Measurements from ENCODE around the gene KRTAP25-1.
A peak's percentile ranks its signal among the peaks of the same experiment; 100 is the strongest.

The KRTAP25-1 gene

GRCh38 chr21:30305136-30305535 lies 15.8 kb upstream of the KRTAP25-1 start:
- DNase-seq (ENCODE audit: low read depth, low spot score), result no peak
- in situ Hi-C loops (cut with HindIII; ENCODE audit: low sequenced_read_pairs), result no loop called here
- TF ChIP-seq, protein P1, sequence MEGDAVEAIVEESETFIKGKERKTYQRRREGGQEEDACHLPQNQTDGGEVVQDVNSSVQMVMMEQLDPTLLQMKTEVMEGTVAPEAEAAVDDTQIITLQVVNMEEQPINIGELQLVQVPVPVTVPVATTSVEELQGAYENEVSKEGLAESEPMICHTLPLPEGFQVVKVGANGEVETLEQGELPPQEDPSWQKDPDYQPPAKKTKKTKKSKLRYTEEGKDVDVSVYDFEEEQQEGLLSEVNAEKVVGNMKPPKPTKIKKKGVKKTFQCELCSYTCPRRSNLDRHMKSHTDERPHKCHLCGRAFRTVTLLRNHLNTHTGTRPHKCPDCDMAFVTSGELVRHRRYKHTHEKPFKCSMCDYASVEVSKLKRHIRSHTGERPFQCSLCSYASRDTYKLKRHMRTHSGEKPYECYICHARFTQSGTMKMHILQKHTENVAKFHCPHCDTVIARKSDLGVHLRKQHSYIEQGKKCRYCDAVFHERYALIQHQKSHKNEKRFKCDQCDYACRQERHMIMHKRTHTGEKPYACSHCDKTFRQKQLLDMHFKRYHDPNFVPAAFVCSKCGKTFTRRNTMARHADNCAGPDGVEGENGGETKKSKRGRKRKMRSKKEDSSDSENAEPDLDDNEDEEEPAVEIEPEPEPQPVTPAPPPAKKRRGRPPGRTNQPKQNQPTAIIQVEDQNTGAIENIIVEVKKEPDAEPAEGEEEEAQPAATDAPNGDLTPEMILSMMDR (IDR thresholded peaks at IDR 0.05; ENCODE audit: low read depth, low read length), result no peak
- H3K4me3 ChIP-seq (ENCODE audit: low read depth, low read length), result no peak overlapping the region

DNA sequence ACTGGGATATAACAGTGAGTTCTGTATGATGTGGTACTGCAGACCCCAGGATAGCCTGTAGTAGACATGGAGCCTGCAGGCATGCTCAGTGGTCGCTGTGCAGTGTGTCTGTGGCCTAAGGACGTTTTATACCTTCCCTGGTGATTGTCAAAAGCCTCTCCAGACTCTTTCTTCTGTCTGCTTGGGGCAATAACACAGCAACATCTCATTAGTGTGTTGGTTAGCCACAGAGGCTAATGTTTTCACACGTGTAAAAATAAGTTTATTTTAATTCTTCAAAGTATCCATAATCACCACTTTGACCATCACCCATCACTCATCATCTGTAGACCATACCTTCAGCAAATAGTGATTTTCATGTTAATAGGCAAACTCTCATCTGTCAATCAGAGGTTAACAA lies 6.5 kb downstream of the KRTAP25-1 start, which contains the start of gene KRTAP24-1:
Gene KRTAP24-1, minus strand, starts transcription at position 101 of the 400 bp plus-strand sequence. Its CDS starts 18 bp downstream, at position 83.
- TF ChIP-seq, protein P1 (IDR thresholded peaks at IDR 0.05; ENCODE audit: low read depth, low read length), result no peak
- DNase-seq (ENCODE audit: low read depth, low spot score), result no peak
- in situ Hi-C loops (cut with HindIII; ENCODE audit: low sequenced_read_pairs), result no loop called here
- no peak within 1 kb of the TSS for H3K4me3 ChIP-seq (ENCODE audit: low read depth, low read length)

- no peak overlapping the region for H3K4me3 ChIP-seq (ENCODE audit: low read depth, low read length)
- in situ Hi-C loops (cut with HindIII; ENCODE audit: low sequenced_read_pairs), result no loop called here
- DNase-seq (ENCODE audit: low read depth, low spot score), result no peak
- TF ChIP-seq, protein P1 (IDR thresholded peaks at IDR 0.05; ENCODE audit: low read depth, low read length), result no peak
These were observed 17.7 kb downstream of the KRTAP25-1 start for GRCh38 chr21:30271611-30272010.

DNA sequence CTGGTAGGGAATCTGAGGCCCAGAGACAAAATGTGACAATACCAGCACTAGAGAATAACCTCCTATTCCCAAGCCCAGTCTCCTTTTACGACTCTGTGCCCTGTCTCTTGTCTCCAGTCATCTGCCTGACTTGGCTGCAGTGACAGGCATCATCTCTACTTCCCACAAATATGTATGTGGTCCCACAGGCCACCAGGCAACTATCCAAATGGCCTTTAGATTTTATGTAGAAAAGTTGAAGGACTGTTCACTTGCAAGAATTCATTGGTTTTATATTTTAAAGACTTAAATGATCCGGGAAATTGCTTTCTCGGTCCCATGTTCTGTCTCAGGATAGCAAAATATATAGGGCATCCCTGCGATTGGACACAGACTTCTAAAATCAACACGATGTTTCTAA lies 18.2 kb downstream of the KRTAP25-1 start:
- in situ Hi-C loops (cut with HindIII; ENCODE audit: low sequenced_read_pairs), result no loop called here

DNA sequence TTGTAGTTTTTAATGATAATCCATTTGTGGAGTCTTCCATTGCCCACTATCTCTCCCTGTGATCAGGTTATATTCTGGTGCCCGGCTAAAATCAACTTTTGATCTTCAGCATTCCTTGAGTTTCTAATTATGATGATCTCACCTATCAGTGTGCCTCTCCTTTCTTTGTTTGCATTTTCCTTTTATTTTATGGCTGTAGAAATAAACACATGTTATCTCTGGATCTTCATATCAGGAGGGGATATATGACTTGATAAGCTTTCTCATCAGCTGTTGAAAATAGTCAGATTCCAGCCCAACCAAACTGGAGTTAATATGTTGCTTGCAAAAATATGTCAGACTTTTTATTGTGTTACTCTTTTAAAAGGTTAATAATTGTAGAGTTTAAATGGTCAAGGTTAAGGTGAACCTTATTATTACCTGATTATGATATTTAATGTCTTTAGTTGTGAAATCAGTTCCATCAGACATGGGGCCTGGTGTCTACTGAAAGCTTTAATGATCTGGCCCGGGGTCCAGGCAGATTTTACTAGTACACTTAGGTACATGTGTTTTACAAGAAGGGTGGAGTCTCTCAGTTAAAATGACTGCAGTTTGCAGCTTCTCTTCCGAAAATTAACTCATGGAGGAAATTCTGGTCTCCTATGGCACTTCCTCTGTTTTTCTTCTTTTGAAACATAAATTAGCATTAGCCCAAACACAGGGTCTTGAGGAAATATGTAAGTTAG lies 19.3 kb downstream of the KRTAP25-1 start:
- no peak overlapping the region for H3K4me3 ChIP-seq (ENCODE audit: low read depth, low read length)
- TF ChIP-seq, protein P1 (IDR thresholded peaks at IDR 0.05; ENCODE audit: low read depth, low read length), result no peak
- no peak for DNase-seq (ENCODE audit: low read depth, low spot score)
- in situ Hi-C loops (cut with HindIII; ENCODE audit: low sequenced_read_pairs), result no loop called here

More for the DNA sequence above, 18.2 kb downstream of the KRTAP25-1 start:
- DNase-seq (ENCODE audit: low read depth, low spot score), result peak; percentile 0
- H3K4me3 ChIP-seq (ENCODE audit: low read depth, low read length), result no peak overlapping the region
- TF ChIP-seq, protein P1 (IDR thresholded peaks at IDR 0.05; ENCODE audit: low read depth, low read length), result no peak

GRCh38 chr21:30268608-30269197 lies 20.6 kb downstream of the KRTAP25-1 start:
- no peak for DNase-seq (ENCODE audit: low read depth, low spot score)
- in situ Hi-C loops (cut with HindIII; ENCODE audit: low sequenced_read_pairs), result no loop called here
- no peak overlapping the region for H3K4me3 ChIP-seq (ENCODE audit: low read depth, low read length)
- TF ChIP-seq, protein P1 (IDR thresholded peaks at IDR 0.05; ENCODE audit: low read depth, low read length), result peak; percentile 3

Data from astrocyte of the spinal cord (primary cell).